Glomerular visceral epithelial cell (primary cell): Measurements from ENCODE around the gene WDFY1.
"Not testable (repeated sequence)": the region's sequence is repeated elsewhere in the genome, so short reads cannot be mapped to it uniquely, and the experiment has no call there.

Experiments used
- DNase-seq: peaks from one replicate; pipeline ENCODE4 v3.0.0-alpha.2; 2016; ENCODE audit errors: extremely low spot score

WDFY1 gene

GRCh38 chr2:223896833-223897311, 48.3 kb downstream of the WDFY1 start:
- peak; percentile 71 for DNase-seq

DNA sequence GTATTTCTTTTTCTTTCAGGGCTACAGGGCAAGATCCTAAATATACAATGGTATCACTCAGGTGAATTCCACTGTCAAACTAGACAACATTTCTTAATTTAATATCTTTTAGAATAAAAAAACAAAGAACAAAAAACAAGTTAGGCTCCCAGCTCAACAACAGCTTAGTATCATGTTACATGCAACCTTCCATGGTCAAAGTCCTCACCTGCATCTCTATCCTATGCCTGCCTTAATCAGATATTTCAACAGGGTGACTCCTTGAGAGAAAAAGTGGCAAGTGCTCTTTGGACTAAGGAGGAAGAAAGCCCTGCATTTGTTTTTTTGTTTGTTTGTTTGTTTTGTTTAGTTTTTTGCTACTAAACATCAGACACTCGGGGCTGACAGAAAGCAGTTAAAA, 50.2 kb downstream of the WDFY1 start:
- no peak for DNase-seq

DNA sequence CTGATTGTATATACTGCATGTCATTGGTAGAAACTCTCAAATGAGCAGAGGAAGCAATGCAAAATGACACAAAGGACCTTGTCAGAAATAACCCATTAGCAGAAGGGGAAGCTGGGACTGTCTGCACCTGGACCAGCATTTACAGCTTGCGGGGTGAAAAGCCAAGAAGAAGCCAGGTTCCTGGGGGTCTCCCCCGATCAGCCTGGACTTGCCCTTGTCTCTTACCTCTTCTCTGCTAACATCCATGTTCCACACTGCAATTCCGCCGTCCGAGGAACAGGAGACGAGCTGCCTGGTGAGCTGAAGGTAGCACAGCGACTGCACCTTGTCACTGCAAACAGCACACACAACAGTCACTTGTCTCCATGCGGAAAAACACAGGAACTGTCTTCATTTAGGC, 51.1 kb downstream of the WDFY1 start:
- no peak for DNase-seq

- no peak for DNase-seq
These were observed 54.4 kb downstream of the WDFY1 start for GRCh38 chr2:223890721-223891120.

GRCh38 chr2:223889229-223889628, 55.9 kb downstream of the WDFY1 start:
- DNase-seq: no peak

GRCh38 chr2:223888251-223888650, 56.9 kb downstream of the WDFY1 start:
- no peak for DNase-seq

DNA sequence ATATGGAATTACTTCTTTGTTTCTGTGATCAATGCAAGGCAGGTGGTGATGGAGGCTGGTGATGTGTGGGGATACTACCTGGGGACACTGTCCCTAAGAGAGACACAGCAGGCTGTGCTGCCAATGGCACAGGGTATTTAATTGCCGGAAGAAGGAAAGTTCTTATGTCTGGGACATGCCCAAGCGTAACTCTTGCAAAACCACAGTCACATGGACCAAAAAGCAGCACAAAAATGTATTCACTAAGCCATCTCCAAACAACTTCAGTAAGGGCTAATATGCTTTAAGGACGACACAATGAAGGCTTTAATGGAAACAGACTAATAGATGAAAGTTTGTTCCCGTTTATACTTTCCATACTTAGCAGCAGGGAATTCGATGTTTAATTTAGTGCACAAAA, 58.0 kb downstream of the WDFY1 start:
- no peak for DNase-seq

DNA sequence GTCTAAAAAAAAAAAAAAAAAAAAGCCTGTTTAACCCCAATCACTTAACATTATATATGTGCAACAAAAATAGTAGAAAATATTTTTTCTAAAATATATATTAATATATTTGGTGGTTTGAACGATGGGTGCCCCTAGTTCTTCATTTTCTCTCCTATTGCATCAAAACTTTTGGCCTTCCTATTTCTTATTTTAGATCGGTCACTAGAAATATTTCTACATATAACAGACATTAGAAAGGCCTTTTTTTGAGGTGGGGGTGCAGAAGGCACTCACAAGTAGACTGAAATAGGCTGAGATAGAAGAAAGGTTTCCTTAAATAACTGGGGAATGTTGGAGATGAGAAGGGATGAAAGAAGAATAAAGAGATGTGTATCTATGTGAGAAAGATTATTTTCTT, 58.4 kb downstream of the WDFY1 start:
- DNase-seq: no peak

GRCh38 chr2:223884399-223884798, 60.7 kb downstream of the WDFY1 start:
- DNase-seq: peak; percentile 21

DNA sequence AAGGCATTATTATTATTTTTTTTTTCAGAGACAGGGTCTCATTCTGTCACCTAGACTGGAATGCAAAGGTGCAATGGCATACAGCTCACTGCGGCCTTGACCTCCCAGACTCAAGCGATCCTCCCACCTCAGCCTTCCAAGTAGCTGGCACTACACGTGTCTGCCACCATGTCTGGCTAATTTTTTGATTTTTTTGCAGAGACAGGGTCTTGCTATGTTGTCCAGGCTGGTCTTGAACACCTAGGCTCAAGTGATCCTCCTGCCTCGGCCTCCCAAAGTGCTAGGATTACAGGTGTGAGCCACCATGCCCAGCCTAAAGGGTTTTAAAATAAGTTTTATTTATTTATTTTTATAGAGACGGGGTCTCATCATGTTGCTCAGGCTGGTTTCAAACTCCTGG, 62.4 kb downstream of the WDFY1 start:
- no peak for DNase-seq

DNA sequence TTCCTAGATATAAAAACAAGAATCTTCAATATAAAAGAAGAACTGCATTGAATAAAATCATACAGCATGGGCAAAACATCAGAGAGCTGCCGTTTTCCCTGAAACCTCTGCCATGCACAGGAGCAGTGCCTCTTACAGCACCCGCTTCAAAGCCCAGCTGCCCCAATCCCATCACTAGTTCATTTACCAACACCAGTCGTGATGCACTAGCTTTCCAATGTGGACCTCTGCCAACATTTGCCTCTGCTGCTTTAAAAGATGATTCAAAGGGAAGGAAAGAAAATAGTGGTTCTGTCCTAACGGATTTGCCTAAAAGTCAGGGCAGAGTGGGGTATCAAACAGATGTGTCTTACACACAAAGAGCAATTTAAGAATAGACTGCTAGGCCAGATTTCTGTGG, 64.3 kb downstream of the WDFY1 start:
- DNase-seq: no peak

DNA sequence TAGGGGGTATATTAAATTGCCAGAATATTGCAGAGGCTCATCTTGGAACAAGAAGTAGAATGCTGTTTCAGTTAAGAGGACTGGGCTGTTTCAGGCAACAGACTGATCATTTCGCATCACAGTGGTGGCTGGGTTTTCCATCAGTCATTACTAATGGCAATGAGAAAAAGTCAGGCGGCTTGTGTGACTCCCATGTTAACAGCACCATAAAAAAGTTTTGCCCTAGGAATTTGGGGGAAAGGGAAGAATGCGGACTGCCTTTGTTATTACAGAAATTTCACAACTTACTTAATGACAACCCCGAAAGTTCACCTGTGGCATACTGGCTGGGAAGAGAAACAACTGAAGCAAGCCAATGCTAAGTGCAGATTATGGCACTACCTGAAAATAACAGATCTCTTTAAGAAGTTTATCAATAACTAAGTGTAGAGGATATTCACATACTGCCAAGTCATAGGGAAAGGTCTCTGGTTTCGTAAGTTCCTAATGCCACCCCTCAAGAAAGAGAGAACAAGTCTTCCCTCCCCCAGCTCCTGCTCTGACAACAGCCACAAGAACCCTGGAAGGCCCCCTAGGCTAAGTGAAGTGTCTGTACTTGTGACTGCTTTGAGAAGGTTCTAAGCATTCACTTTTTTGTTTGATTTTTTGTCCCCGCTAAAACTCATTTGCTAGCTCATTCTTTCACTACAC, 67.3 kb downstream of the WDFY1 start:
- DNase-seq: no peak

DNA sequence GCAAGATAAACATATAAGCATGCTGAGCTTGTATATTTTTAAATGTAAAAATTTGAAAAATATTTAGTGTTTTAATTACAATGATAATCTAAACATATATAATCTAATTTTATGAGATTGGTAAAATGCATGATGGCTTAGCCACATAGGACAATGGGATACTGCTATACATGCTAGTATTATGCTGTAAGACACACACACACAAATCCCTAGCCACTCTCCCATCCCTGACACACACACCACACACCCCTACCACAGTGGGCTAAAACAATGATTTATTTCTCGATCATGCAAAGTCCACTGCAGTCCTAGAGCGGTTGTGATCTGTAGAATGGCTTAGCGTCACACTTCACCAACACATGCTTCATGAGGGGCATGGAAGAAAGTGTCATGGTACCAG, 71.5 kb downstream of the WDFY1 start:
- DNase-seq: no peak

DNA sequence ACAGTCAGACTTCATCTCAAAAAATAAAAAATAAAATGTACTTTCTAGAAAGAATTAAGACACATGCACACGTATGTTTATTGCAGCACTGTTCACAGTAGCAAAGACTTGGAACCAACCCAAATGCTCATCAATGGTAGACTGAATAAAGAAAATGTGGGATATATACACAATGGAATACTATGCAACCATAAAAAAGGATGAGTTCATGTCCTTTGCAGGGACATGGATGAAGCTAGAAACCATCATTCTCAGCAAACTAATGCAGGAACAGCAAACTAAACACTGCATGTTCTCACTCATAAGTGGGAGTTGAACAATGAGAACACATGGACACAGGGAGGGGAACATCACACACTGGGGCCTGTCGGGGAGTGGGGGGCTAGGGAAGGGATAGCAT, 72.4 kb downstream of the WDFY1 start:
- not testable (repeated sequence) for DNase-seq

GRCh38 chr2:223871661-223872060, 73.5 kb downstream of the WDFY1 start:
- DNase-seq: not testable (repeated sequence)

- DNase-seq: no peak
These were observed 74.1 kb downstream of the WDFY1 start for GRCh38 chr2:223870840-223871611.

DNA sequence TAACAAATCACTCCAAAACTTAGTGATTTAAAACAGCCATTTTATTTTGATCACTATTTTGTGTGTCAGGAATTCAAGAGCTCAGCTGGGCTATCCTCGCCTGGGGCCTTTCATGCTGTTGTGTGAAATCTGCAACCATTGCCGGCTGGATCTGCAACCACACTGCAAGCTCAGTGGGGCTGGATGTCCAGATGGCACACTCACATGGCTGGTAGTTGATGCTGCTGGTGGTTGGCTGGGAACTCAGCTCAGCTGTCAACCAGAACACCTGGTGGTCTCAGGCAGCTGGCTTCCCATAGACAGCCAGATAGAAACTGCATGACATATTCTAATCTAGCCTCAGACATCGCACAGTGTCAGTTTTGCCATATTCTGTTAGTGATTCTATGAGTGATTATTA, 77.1 kb downstream of the WDFY1 start:
- no peak for DNase-seq

- DNase-seq: no peak
These were observed 79.1 kb downstream of the WDFY1 start for GRCh38 chr2:223865907-223866508.

DNA sequence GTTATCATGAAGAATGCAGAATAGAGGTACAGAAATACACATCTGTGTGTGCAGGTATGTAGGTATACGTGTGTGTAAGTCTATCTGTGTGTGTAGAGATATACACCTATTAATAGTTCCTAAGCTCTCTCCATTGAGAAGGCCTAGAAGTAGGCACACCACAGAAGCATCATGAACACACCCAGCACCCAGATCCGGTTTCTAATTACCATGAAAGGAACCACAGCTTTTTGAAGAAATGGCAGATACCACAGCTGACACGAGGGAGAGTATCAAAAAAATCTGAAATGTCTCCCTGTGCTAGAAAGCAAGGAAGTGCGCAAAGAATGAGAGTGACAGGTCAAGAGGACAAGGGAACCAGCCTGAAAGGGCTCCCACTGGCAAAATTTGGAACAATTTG, 80.0 kb downstream of the WDFY1 start:
- no peak for DNase-seq

DNA sequence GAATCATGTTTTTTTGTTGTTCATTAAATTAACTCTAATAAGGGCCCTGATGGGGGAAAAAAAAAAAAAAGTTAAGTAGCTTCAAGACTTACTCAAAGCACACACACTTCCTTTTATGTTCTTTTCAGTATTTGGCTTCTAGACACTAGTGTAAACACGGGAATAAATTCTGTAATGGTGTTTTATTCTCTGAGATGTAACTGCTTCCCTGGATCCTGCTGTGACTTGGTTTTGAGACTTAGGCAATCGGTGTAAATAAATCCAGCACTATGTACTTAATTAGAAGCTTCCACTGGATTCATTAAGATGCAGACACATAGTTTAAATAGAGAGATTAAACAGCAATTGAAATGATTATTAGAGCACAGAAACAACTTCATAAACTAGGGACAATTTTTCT, 81.6 kb downstream of the WDFY1 start:
- no peak for DNase-seq

DNA sequence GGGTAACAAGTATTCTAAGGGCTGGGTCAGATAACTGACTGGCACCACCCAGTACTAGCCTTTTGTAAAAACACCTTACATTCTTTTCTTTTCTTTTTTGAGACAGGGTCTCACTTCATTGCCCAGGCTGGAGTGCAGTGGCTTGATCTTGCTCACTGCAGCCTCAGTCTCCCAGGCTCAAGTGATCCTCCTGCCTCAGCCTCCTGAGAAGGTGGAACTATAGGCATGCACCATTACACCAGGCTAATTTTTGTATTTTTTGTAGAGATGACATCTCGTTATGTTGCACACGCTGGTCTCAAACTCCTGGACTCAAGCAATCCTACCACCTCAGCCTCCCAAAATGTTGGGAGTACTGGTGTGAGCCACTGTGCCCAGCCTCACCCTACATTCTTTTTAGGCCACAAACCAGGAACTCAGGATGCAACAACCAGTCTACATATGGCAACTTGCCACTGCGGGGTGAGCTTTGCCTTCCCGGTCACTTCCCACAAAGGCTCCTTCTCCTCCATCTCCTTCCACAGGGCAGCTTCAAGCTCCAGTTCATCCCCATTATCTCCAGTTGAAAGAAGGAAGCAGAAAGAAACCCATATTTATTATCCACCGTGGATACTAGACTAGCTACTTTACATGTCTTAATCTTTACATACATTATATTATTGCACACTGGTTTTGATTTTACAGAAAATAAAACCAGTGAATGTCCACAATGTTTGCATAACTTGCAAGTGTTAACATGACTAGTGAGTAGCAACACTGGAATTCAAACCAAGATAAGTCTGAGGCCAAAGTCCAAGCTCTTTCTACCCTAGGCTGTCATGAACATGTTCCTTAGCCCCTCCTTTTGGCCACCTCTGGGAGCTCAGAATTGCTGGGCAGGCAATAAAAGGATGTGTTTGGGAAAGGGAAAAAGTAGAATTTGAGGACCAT, 84.1 kb downstream of the WDFY1 start:
- DNase-seq: peak; percentile 91

DNA sequence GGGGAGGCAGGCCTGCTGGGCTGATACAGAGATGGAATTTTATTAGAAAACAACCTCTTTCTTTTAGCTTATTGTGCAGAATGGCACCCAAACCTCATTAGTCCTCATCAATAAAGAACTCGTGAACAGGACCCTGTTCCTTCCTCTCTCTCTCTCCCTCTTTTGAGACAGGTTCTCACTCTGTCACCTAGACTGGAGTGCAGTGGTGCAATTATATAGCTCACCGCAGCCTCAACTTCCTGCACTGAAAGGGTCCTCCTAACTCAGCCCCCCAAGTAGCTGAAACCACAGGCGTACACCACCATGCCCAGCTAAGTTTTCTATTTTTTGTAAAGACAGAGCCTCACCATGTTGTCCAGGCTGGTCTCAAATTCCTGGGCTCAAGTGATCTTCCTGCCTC, 86.1 kb downstream of the WDFY1 start:
- DNase-seq: no peak
